ENCODE data around the gene CYS1.

- TF ChIP-seq KAT7 (CRISPR knock-in tag; IDR thresholded peaks at IDR 0.05; ENCODE audit: borderline replicate concordance) (no peak), ELF4 (CRISPR knock-in tag; IDR thresholded peaks at IDR 0.05; ENCODE audit: borderline replicate concordance) (no peak), HMG20A (CRISPR knock-in tag; IDR thresholded peaks at IDR 0.05; ENCODE audit: borderline replicate concordance) (no peak), ESRRA (CRISPR knock-in tag; IDR thresholded peaks at IDR 0.05; ENCODE audit: low read depth) (no peak), ZNF33A (CRISPR knock-in tag; IDR thresholded peaks at IDR 0.05; ENCODE audit: borderline replicate concordance) (no peak), JUND (CRISPR knock-in tag; IDR thresholded peaks at IDR 0.05) (no peak), ZNF207 (IDR thresholded peaks at IDR 0.05; ENCODE audit: borderline replicate concordance) (no peak)
- TF ChIP-seq, protein P1, sequence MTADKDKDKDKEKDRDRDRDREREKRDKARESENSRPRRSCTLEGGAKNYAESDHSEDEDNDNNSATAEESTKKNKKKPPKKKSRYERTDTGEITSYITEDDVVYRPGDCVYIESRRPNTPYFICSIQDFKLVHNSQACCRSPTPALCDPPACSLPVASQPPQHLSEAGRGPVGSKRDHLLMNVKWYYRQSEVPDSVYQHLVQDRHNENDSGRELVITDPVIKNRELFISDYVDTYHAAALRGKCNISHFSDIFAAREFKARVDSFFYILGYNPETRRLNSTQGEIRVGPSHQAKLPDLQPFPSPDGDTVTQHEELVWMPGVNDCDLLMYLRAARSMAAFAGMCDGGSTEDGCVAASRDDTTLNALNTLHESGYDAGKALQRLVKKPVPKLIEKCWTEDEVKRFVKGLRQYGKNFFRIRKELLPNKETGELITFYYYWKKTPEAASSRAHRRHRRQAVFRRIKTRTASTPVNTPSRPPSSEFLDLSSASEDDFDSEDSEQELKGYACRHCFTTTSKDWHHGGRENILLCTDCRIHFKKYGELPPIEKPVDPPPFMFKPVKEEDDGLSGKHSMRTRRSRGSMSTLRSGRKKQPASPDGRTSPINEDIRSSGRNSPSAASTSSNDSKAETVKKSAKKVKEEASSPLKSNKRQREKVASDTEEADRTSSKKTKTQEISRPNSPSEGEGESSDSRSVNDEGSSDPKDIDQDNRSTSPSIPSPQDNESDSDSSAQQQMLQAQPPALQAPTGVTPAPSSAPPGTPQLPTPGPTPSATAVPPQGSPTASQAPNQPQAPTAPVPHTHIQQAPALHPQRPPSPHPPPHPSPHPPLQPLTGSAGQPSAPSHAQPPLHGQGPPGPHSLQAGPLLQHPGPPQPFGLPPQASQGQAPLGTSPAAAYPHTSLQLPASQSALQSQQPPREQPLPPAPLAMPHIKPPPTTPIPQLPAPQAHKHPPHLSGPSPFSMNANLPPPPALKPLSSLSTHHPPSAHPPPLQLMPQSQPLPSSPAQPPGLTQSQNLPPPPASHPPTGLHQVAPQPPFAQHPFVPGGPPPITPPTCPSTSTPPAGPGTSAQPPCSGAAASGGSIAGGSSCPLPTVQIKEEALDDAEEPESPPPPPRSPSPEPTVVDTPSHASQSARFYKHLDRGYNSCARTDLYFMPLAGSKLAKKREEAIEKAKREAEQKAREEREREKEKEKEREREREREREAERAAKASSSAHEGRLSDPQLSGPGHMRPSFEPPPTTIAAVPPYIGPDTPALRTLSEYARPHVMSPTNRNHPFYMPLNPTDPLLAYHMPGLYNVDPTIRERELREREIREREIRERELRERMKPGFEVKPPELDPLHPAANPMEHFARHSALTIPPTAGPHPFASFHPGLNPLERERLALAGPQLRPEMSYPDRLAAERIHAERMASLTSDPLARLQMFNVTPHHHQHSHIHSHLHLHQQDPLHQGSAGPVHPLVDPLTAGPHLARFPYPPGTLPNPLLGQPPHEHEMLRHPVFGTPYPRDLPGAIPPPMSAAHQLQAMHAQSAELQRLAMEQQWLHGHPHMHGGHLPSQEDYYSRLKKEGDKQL (CRISPR knock-in tag; IDR thresholded peaks at IDR 0.05; ENCODE audit: low read depth) = no peak
Measured at GRCh38 chr2:10036095-10036884, 43.9 kb downstream of the CYS1 start.

Data from HepG2 (cell line).